Heart right ventricle (tissue), 16 donors: ENCODE measurements around the gene MZT2B. TPM values are rescaled to one million over a fixed set of nuclear protein-coding genes. Genes with fewer than 3 reads are reported as not detected.
"Not testable (repeated sequence)": the region's sequence is repeated elsewhere in the genome, so short reads cannot be mapped to it uniquely, and the experiment has no call there.

Experiments used
- ATAC-seq, 8 donors: fragments of 200-7000 bp; cut with Tn5 transposase; one replicate each; pipeline ENCODE4 v1.9.1; 2020; ENCODE audit warnings: mild to moderate bottlenecking in 8 of 8, moderate library complexity in 8 of 8, moderate number of reproducible peaks in 1 of 8
- DNase-seq, 2 donors: peaks; one replicate each; pipeline ENCODE4 v3.0.0-alpha.2; 2020
- H3K27ac ChIP-seq, 10 donors: fragments of 200-600 bp; sonication (generic) in 2 of 10; one replicate each; pipeline versions ENCODE4 v1.5.0 to v1.8.0; 2020 to 2022; ENCODE audit warnings: mild to moderate bottlenecking in 3 of 10
- H3K27me3 ChIP-seq, 7 donors: fragments of 200-600 bp; one replicate each; pipeline ENCODE4 v1.8.0; 2021 to 2022; ENCODE audit warnings: mild to moderate bottlenecking in 2 of 7
- H3K36me3 ChIP-seq, 9 donors: fragments of 200-600 bp; sonication (generic) in 1 of 9; one replicate each; pipeline versions ENCODE4 v1.5.0 to v1.8.0; 2020 to 2022; ENCODE audit warnings: mild to moderate bottlenecking in 2 of 9
- H3K4me1 ChIP-seq, 9 donors: fragments of 200-600 bp; sonication (generic) in 1 of 9; one replicate each; pipeline versions ENCODE4 v1.5.0 to v1.8.0; 2020 to 2022; ENCODE audit warnings: mild to moderate bottlenecking in 4 of 9
- H3K4me3 ChIP-seq, 10 donors: fragments of 200-600 bp; sonication (generic) in 2 of 10; one replicate each; pipeline versions ENCODE4 v1.5.0 to v1.8.0; 2020 to 2022; ENCODE audit warnings: mild to moderate bottlenecking in 7 of 10, moderate library complexity in 2 of 10
- H3K9me3 ChIP-seq, 11 donors: fragments of 200-600 bp in 10 of 11; sonication (generic) in 2 of 11; one replicate each; pipeline versions ENCODE4 v1.5.0 to v1.8.0; 2013 to 2022; ENCODE audit warnings: mild to moderate bottlenecking in 2 of 11, control low read depth in 1 of 11, moderate library complexity in 1 of 11
- CTCF ChIP-seq, 9 donors: fragments of 200-600 bp; sonication (generic) in 2 of 9; IDR thresholded peaks; one replicate each; pipeline versions ENCODE4 v1.5.0 to v1.8.0; 2021 to 2022; ENCODE audit warnings: antibody characterized with exemption in 9 of 9, mild to moderate bottlenecking in 5 of 9, moderate library complexity in 1 of 9
- WGBS, 2 donors: extraction: QIAGEN DNeasy Blood & Tissue Kit; methylation state at CpG; one replicate each; pipeline ENCODE4 v1.1.7; 2013; ENCODE audit warnings: inconsistent platforms in 1 of 2; 5-methylcytosine and 5-hydroxymethylcytosine counted together
- intact Hi-C, 10 donors: fragments of 100-400 bp; cut with DNase I; formaldehyde crosslinking; loops; one replicate each; pipeline versions ENCODE4 v1.11.1 to v1.14.2; 2022
- polyA plus RNA-seq, 2 donors: library from polyadenylated mRNA; stranded (reverse); fragments of 200-250 nt; gene quantifications; one replicate each; pipeline ENCODE4 v1.2.3, GENCODE V29; 2013
- total RNA-seq, 10 donors: library from RNA; stranded (reverse); fragmentation: NEBNext Ultra II Directional in 3 of 10; extraction: Animal tissue kit (Norgen Biotek cat#: 25700) in 3 of 10; gene quantifications; one replicate each; pipeline versions ENCODE4 v1.2.1 to v1.2.4, GENCODE V29; 2021 to 2023
- donor health status: Arrhythmogenic right ventricular cardiomyopathy.
- donor health status: ischemic (EF 13 %, LVEDD 7.1; RV severe dilation, severe dysfunction).
- donor health status: healthy with polysubstance abuse.
- donor health status: DM: no; HTN: yes; CAD: no.
- donor health status: DM: no; HTN: no; CAD: no.
- donor health status: ischemic (EF 25% LVEDD 6.9; RV normal size, moderate dysfunction).
- donor health status: ischemic (EF 25% LVEDD 5.7; RV mildly dilated, moderate dysfunction).
- donor health status: healthy.
- donor health status: DM: yes; HTN: yes; CAD: no.
- donor health status: Ischemic cardiomyopathy.
- donor health status: ischemic (EF 35%, LVEDD 5.7; RV mildly dilated, moderate dysfunction).
- donor health status: nonischemic (EF 11% LVEDD 7.7; RV severe dilation, severe dysfunction).
- donor health status: DM: yes; HTN: yes; CAD: no.
- donor health status: PGD.
- donor health status: ischemic (EF 29% LVEDD 5.4; RV normal size, mild dysfunction).
- donor health status: nonischemic (EF 23%, LVEDD 6.1; RV moderate dilation, normal function).

Gene MZT2B
- total and polyA plus RNA-seq, 12 donors, result 297 to 911 (median 420) TPM

GRCh38 chr2:130231656-130232055, 49.6 kb downstream of the MZT2B start:
- Histone ChIP-seq H3K4me3 (no peak overlapping the region), H3K27me3 (peaks cover 0 to 19% (median 0%) of the 10 kb centered on the region in 7 donors), H3K36me3 (no peaks in the 10 kb centered on the region), H3K27ac (no peak overlapping the region), H3K4me1 (no peaks in the 10 kb centered on the region), H3K9me3 (no peaks in the 10 kb centered on the region)
- no peak for ATAC-seq
- intact Hi-C loops, result no loop called here
- WGBS, 2 donors, result 74 to 86% methylated on average over 12 of the region's 12 CpGs
- no peak for TF ChIP-seq CTCF (IDR thresholded peaks at IDR 0.05)
- no peak for DNase-seq

GRCh38 chr2:130233066-130233465, 51.0 kb downstream of the MZT2B start:
- 86 to 87% methylated on average over 2 of the region's 2 CpGs for WGBS, 2 donors
- not testable (repeated sequence) for ATAC-seq

GRCh38 chr2:130239581-130239980, 57.5 kb downstream of the MZT2B start:
- ATAC-seq, H3K36me3 ChIP-seq, H3K9me3 ChIP-seq, H3K27me3 ChIP-seq, intact Hi-C loops, H3K4me1 ChIP-seq, H3K4me3 ChIP-seq, H3K27ac ChIP-seq, DNase-seq: not testable (repeated sequence)
- 73 to 78% methylated on average over 6 of the region's 6 CpGs for WGBS, 2 donors

More at GRCh38 chr2:130233066-130233465, 51.0 kb downstream of the MZT2B start:
- peaks cover 0 to 22% (median 0%) of the 10 kb centered on the region in 7 donors for H3K27me3 ChIP-seq
- H3K9me3 ChIP-seq, H3K27ac ChIP-seq, H3K36me3 ChIP-seq, H3K4me1 ChIP-seq, H3K4me3 ChIP-seq, DNase-seq, intact Hi-C loops: not testable (repeated sequence)

Other genes with a start within 250 kb of the MZT2B start
- gene RAB6C, start 202.6 kb upstream of the MZT2B start, total RNA-seq, result under 1 TPM in 4 of 10 donors, not detected in 6; 0.09 to 0.24 (median 0.21) TPM
- gene RAB6C, start 202.6 kb upstream of the MZT2B start, polyA plus RNA-seq, result under 1 TPM; 0.06 to 0.22 TPM
- gene POTEF, start 53.0 kb upstream of the MZT2B start, total RNA-seq, result not detected
- not detected for gene POTEF, start 53.0 kb upstream of the MZT2B start, polyA plus RNA-seq
- 1 to 10 TPM in 1 of 10 donors, under 1 TPM in 8, not detected in 1; 0.25 to 1.4 (median 0.47) TPM for gene CCDC74B, start 37.1 kb upstream of the MZT2B start, total RNA-seq
- gene CCDC74B, start 37.1 kb upstream of the MZT2B start, polyA plus RNA-seq, result under 1 TPM; 0.66 to 0.86 TPM
- 10 to 100 TPM; 21.9 to 33.6 (median 25.9) TPM for gene SMPD4, start 660 bp upstream of the MZT2B start, total RNA-seq
- gene SMPD4, start 660 bp upstream of the MZT2B start, polyA plus RNA-seq, result 10 to 100 TPM; 31.6 to 60.6 TPM
- gene TUBA3E, start 16.2 kb downstream of the MZT2B start, total RNA-seq, result 100 to 1,000 TPM in 1 of 10 donors, 10 to 100 TPM in 3, 1 to 10 TPM in 6; 2.3 to 109 (median 8.7) TPM
- gene TUBA3E, start 16.2 kb downstream of the MZT2B start, polyA plus RNA-seq, result 100 to 1,000 TPM in 1 of 2 donors, 10 to 100 TPM in 1; 48.3 to 286 TPM
- gene IMP4, start 160.6 kb downstream of the MZT2B start, total RNA-seq, result 10 to 100 TPM; 50.6 to 82.0 (median 61.6) TPM
- gene IMP4, start 160.6 kb downstream of the MZT2B start, polyA plus RNA-seq, result 100 to 1,000 TPM in 1 of 2 donors, 10 to 100 TPM in 1; 82.3 to 190 TPM
- gene PTPN18, start 173.8 kb downstream of the MZT2B start, total RNA-seq, result 10 to 100 TPM in 7 of 10 donors, 1 to 10 TPM in 3; 7.8 to 24.3 (median 11.2) TPM
- gene PTPN18, start 173.8 kb downstream of the MZT2B start, polyA plus RNA-seq, result 10 to 100 TPM; 17.3 to 35.0 TPM